AML-193 (cell line): ENCODE measurements around the gene DPY19L3.
A peak's percentile ranks its signal among the peaks of the same experiment; 100 is the strongest.
"Not testable (repeated sequence)": the region's sequence is repeated elsewhere in the genome, so short reads cannot be mapped to it uniquely, and the experiment has no call there.

ENCODE experiments used
- DNase-seq, 2 experiments: peaks; one replicate each; lab custom pipeline; 2025; lab: John Stamatoyannopoulos, UW

Gene DPY19L3

GRCh38 chr19:32442650-32443049, 37.1 kb downstream of the DPY19L3 start:
- no peak for DNase-seq

- DNase-seq, result not testable (repeated sequence)
Observed at GRCh38 chr19:32447534-32447933, 42.0 kb downstream of the DPY19L3 start.

- DNase-seq, result no peak
Observed at GRCh38 chr19:32448026-32448425, 42.5 kb downstream of the DPY19L3 start.

GRCh38 chr19:32450217-32450616, 44.6 kb downstream of the DPY19L3 start:
- no peak for DNase-seq

GRCh38 chr19:32453736-32454135, 48.2 kb downstream of the DPY19L3 start:
- DNase-seq, result no peak

- DNase-seq, result no peak
Observed at GRCh38 chr19:32456406-32456805, 50.8 kb downstream of the DPY19L3 start.

- DNase-seq, result no peak
Observed at GRCh38 chr19:32457571-32458158, 52.1 kb downstream of the DPY19L3 start.

- DNase-seq, result no peak
Observed at GRCh38 chr19:32458500-32459123, 53.0 kb downstream of the DPY19L3 start.

- DNase-seq, result no peak
Observed at GRCh38 chr19:32459204-32459865, 53.8 kb downstream of the DPY19L3 start.

- no peak for DNase-seq
Observed at GRCh38 chr19:32460476-32460875, 54.9 kb downstream of the DPY19L3 start.

GRCh38 chr19:32464279-32464678, 58.7 kb downstream of the DPY19L3 start:
- DNase-seq, result peak; percentile 38 to 48

- no peak for DNase-seq
Observed at GRCh38 chr19:32465176-32465575, 59.6 kb downstream of the DPY19L3 start.

- DNase-seq, result no peak
Observed at GRCh38 chr19:32469795-32470194, 64.2 kb downstream of the DPY19L3 start.

GRCh38 chr19:32471095-32471494, 65.5 kb downstream of the DPY19L3 start:
- DNase-seq, result no peak

GRCh38 chr19:32471811-32472210, 66.2 kb downstream of the DPY19L3 start:
- DNase-seq, result no peak

- DNase-seq, result no peak
Observed at GRCh38 chr19:32475141-32476031, 69.8 kb downstream of the DPY19L3 start.

GRCh38 chr19:32476032-32476350, 70.4 kb downstream of the DPY19L3 start:
- no peak for DNase-seq

- DNase-seq, result no peak
Observed at GRCh38 chr19:32480321-32480720, 74.8 kb downstream of the DPY19L3 start.

GRCh38 chr19:32483574-32483973, 78.0 kb downstream of the DPY19L3 start:
- DNase-seq, result no peak

GRCh38 chr19:32489971-32490370, 84.4 kb downstream of the DPY19L3 start:
- DNase-seq, result no peak

GRCh38 chr19:32497391-32497790, 91.8 kb downstream of the DPY19L3 start:
- DNase-seq, result no peak

GRCh38 chr19:32498648-32499200, 93.2 kb downstream of the DPY19L3 start:
- DNase-seq, result no peak
